Neuronal stem cell (in vitro differentiated cells): ENCODE measurements around the gene VANGL1.

Experiments
- DNase-seq: peaks from one replicate; pipeline ENCODE4 v3.0.0-alpha.2; 2013; ENCODE audit warnings: low spot score
- H2AFZ ChIP-seq: one replicate; pipeline ENCODE4 v1.6.1; 2013; ENCODE audit warnings: mild to moderate bottlenecking, low read length, inconsistent platforms
- H2AK5ac ChIP-seq: 2 replicates; pipeline ENCODE4 v1.6.1; 2013; ENCODE audit warnings: low read depth, mild to moderate bottlenecking, inconsistent platforms, low read length, moderate library complexity, mixed read lengths
- H2BK120ac ChIP-seq: 2 replicates; pipeline ENCODE4 v1.6.1; 2013; ENCODE audit warnings: low read depth, mild to moderate bottlenecking, inconsistent platforms, low read length, moderate library complexity, mixed read lengths
- H2BK12ac ChIP-seq: one replicate; pipeline ENCODE4 v1.6.1; 2013; ENCODE audit warnings: low read length, inconsistent platforms
- H2BK15ac ChIP-seq: 2 replicates; pipeline ENCODE4 v1.6.1; 2013; ENCODE audit warnings: mild to moderate bottlenecking, low read length, inconsistent platforms, mixed read lengths
- H2BK5ac ChIP-seq: one replicate; pipeline ENCODE4 v1.6.1; 2013; ENCODE audit warnings: inconsistent platforms, mild to moderate bottlenecking, low read length, moderate library complexity
- H3K14ac ChIP-seq: one replicate; pipeline ENCODE4 v1.6.1; 2013; ENCODE audit warnings: low read length, inconsistent platforms
- H3K18ac ChIP-seq: 2 replicates; pipeline ENCODE4 v1.6.1; 2013; ENCODE audit warnings: low read length, inconsistent platforms
- H3K23ac ChIP-seq: 2 replicates; pipeline ENCODE4 v1.6.1; 2013; ENCODE audit warnings: low read depth, mild to moderate bottlenecking, mixed read lengths, low read length, inconsistent platforms; ENCODE audit not compliant: poor library complexity
- H3K27ac ChIP-seq: replicated peaks from 3 replicates; pipeline ENCODE4 v1.5.1; 2013; ENCODE audit warnings: low read length, inconsistent platforms
- H3K27me3 ChIP-seq, 3 experiments: 2 replicates each; pipeline ENCODE4 v1.6.1; 2013; ENCODE audit warnings: low read length in 3 of 3, mild to moderate bottlenecking in 2 of 3, inconsistent platforms in 1 of 3, low read depth in 1 of 3, mixed read lengths in 1 of 3, moderate library complexity in 1 of 3; ENCODE audit not compliant: control insufficient read depth in 3 of 3, insufficient read depth in 3 of 3
- H3K36me3 ChIP-seq, 2 donors: replicated peaks in 1 of 2; 2 replicates each; pipeline ENCODE4 v1.6.1; 2013; ENCODE audit warnings: low read length in 2 of 2; ENCODE audit not compliant: control insufficient read depth in 2 of 2, insufficient read depth in 2 of 2
- H3K4ac ChIP-seq: 2 replicates; pipeline ENCODE4 v1.6.1; 2013; ENCODE audit warnings: inconsistent platforms, mild to moderate bottlenecking, low read length, moderate library complexity
- H3K4me1 ChIP-seq, 2 donors: 1 replicate in 1 of 2; 2 replicates in 1 of 2; pipeline ENCODE4 v1.6.1; 2013; ENCODE audit warnings: low read length in 2 of 2, low read depth in 1 of 2; ENCODE audit not compliant: control insufficient read depth in 2 of 2, insufficient read depth in 1 of 2
- H3K4me2 ChIP-seq: one replicate; pipeline ENCODE4 v1.6.1; 2013; ENCODE audit warnings: mild to moderate bottlenecking, low read length, inconsistent platforms; ENCODE audit not compliant: insufficient read depth, poor library complexity, severe bottlenecking
- H3K4me3 ChIP-seq, 2 donors: 2 replicates each; pipeline ENCODE4 v1.5.1; 2013; ENCODE audit warnings: low read length in 2 of 2, mild to moderate bottlenecking in 2 of 2, inconsistent platforms in 1 of 2, moderate library complexity in 1 of 2
- H3K79me1 ChIP-seq: one replicate; pipeline ENCODE4 v1.6.1; 2013; ENCODE audit warnings: low read depth, mild to moderate bottlenecking, inconsistent platforms, low read length, moderate library complexity
- H3K9ac ChIP-seq: one replicate; pipeline ENCODE4 v1.6.1; 2013; ENCODE audit warnings: mild to moderate bottlenecking, low read depth, low read length, inconsistent platforms; ENCODE audit not compliant: poor library complexity
- H3K9me3 ChIP-seq, 2 donors: replicated peaks in 1 of 2; 2 replicates each; pipeline versions ENCODE3 to v1.6.1; 2013; ENCODE audit warnings: low read length in 2 of 2, mild to moderate bottlenecking in 2 of 2, inconsistent platforms in 1 of 2, low read depth in 1 of 2, mixed read lengths in 1 of 2, moderate library complexity in 1 of 2; ENCODE audit not compliant: control insufficient read depth in 2 of 2, insufficient read depth in 1 of 2
- H4K8ac ChIP-seq: one replicate; pipeline ENCODE4 v1.6.1; 2013; ENCODE audit warnings: low read depth, mild to moderate bottlenecking, inconsistent platforms, low read length, moderate library complexity
- H4K91ac ChIP-seq: one replicate; pipeline ENCODE4 v1.6.1; 2013; ENCODE audit warnings: low read length, low read depth, mild to moderate bottlenecking, inconsistent platforms; ENCODE audit not compliant: poor library complexity
- WGBS, 2 donors: extraction: QIAGEN DNeasy Blood & Tissue Kit; methylation state at CpG; one replicate each; pipeline ENCODE4 v1.1.7; 2013; ENCODE audit warnings: missing lambda C conversion rate in 2 of 2, mixed read lengths in 1 of 2; ENCODE audit not compliant: insufficient read length in 2 of 2, insufficient replicate concordance in 1 of 2; ENCODE audit errors: extremely low coverage in 2 of 2; 5-methylcytosine and 5-hydroxymethylcytosine counted together

Gene VANGL1

DNA sequence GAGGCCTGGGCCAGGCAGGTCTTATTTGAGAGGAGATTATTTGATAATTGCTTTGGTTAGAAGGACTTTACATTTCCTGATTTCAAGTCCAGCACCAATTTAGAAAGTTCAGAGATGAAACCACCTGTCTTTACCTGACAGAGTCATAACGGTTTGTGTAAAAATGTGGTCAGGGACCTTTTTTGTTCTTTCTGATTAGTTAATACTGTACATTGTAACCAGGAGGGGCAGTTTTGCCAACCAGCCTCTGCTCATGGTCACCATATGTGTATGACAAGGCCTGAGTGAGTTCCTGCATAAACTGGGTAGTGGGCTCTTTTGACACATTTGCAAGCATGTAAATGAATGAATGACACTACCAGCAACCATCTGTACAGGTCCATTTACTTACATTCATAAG, 55.8 kb downstream of the VANGL1 start:
- Histone ChIP-seq H2BK120ac (no peak overlapping the region), H3K4ac (no peak overlapping the region), H3K9ac (no peak overlapping the region), H4K91ac (no peak overlapping the region), H4K8ac (no peak overlapping the region), H3K14ac (no peak overlapping the region), H3K27me3 (no peaks in the 10 kb centered on the region), H3K9me3 (no peaks in the 10 kb centered on the region), H3K4me3 (no peak overlapping the region), H3K23ac (no peak overlapping the region), H2BK15ac (no peak overlapping the region), H3K4me1 (peaks cover 0 to 7% of the 10 kb centered on the region in 2 donors), H2BK12ac (no peak overlapping the region), H3K79me1 (no peaks in the 10 kb centered on the region), H3K36me3 (peaks cover 1 to 3% of the 10 kb centered on the region in 2 donors), H2AK5ac (no peak overlapping the region), H2AFZ (no peak overlapping the region), H3K27ac (no peak overlapping the region), H3K18ac (no peak overlapping the region), H2BK5ac (no peak overlapping the region), H3K4me2 (no peak overlapping the region)
- WGBS, 2 donors = no CpG with 5 or more reads among the region's 1 CpG
- no peak for DNase-seq

DNA sequence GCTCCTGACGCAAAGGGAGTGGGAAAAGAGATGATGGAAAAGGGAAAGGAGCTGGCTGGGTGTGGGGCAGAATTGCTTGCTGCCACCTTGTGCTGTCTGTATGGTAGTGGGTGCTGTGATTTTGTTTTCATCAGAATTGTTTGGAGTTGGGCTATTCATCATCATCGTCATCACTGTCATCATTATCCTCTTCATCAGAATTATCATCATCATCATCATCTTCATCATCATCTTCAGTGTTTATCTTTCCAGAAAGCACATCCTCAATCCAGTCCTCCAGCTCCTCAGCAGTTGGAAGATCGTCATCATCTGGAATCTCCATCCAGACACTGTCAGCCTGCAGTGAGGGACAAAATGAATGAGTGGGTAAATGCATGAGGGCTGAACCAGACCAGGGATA, 59.3 kb downstream of the VANGL1 start:
- Histone ChIP-seq H3K27me3 (no peaks in the 10 kb centered on the region), H3K18ac (no peak overlapping the region), H3K36me3 (no peaks in the 10 kb centered on the region), H2BK12ac (no peak overlapping the region), H3K4me1 (peaks cover 2 to 9% of the 10 kb centered on the region in 2 donors), H3K79me1 (no peaks in the 10 kb centered on the region), H2BK15ac (no peak overlapping the region), H2BK120ac (no peak overlapping the region), H3K14ac (no peak overlapping the region), H4K91ac (no peak overlapping the region), H2AFZ (no peak overlapping the region), H4K8ac (no peak overlapping the region), H2AK5ac (no peak overlapping the region), H3K9ac (no peak overlapping the region), H3K4me3 (no peak overlapping the region), H3K23ac (no peak overlapping the region), H3K4ac (no peak overlapping the region), H3K4me2 (no peak overlapping the region), H2BK5ac (no peak overlapping the region), H3K9me3 (no peaks in the 10 kb centered on the region), H3K27ac (no peak overlapping the region)
- no CpG with 5 or more reads among the region's 3 CpGs for WGBS, 2 donors
- DNase-seq = no peak

DNA sequence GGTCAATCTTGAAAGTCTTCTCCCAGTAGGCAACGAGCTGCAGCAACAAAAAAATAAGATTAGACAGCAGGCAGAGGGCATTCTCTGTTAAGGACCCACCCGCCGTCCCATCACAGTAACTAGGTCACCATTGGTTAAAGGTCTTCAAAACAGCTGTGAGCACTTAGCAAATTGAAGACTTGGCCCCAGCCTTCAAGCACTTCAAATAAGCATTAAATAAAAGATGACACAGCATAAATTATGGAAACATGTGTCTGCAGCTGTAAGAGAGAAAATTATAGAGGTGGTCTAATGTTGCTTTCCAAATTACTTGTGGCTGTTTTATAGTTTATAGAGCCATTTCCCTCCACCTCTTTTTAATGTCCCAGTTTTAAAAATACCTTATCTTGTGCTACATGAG, 61.2 kb downstream of the VANGL1 start:
- Histone ChIP-seq H3K9me3 (no peaks in the 10 kb centered on the region), H3K4me2 (no peak overlapping the region), H4K8ac (no peak overlapping the region), H4K91ac (no peak overlapping the region), H3K79me1 (no peaks in the 10 kb centered on the region), H2BK120ac (no peak overlapping the region), H3K18ac (peak overlapping the region; percentile 45), H2AFZ (no peak overlapping the region), H2AK5ac (no peak overlapping the region), H3K23ac (no peak overlapping the region), H2BK5ac (no peak overlapping the region), H3K4ac (no peak overlapping the region), H3K4me1 (peaks cover 5 to 14% of the 10 kb centered on the region in 2 donors), H3K14ac (no peak overlapping the region), H3K27ac (no peak overlapping the region), H2BK15ac (no peak overlapping the region), H2BK12ac (no peak overlapping the region), H3K36me3 (no peaks in the 10 kb centered on the region), H3K4me3 (no peak overlapping the region), H3K9ac (no peak overlapping the region), H3K27me3 (no peaks in the 10 kb centered on the region)
- no CpG with 5 or more reads among the region's 3 CpGs for WGBS, 2 donors
- no peak for DNase-seq

DNA sequence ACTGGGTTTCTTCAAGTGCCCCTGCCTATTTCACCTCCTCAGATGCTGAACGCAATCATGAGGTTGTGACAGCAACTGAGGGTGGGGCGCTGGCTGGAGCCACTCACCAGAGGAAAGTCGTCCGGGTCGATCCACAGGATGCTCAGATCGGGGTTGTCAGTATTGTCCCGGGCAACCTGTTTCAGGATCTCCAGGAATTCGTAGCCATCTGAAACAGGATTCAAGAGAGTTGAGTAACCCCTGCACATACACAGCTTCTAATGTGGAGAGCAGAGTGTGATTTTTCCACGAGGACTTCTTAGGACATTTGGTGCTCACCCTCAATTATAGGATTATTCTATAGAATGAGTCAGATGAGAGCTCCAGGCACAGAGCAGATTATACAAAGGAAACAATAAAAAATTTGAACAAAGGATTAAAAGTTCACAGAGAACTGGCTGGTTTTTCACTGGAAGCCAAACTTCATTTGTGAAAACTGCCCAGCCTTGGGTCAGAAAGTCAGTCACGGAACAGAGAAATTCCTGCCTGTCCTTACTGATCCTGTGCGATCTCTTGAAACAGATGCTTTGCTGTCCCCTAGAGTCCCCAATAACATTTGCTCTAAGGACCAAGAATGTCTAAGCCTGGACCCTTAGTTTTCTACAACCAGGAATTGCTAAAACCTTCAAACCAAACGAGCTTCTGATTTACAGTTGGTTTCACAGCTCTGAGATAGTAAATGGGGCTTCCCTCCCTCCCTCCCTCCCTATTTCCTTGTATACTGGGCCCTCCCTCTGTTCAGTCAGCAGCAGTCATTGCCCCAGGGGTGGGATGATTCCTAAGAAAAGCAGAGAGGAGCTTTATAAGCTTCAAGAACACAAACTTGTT, 63.5 kb downstream of the VANGL1 start:
- H2AFZ ChIP-seq = no peak overlapping the region
- H2AK5ac ChIP-seq = no peak overlapping the region
- H3K23ac ChIP-seq = no peak overlapping the region
- H3K18ac ChIP-seq = peak overlapping the region; percentile 64
- H3K9me3 ChIP-seq = no peaks in the 10 kb centered on the region
- no peaks in the 10 kb centered on the region for H3K79me1 ChIP-seq
- no peak for DNase-seq
- no peak overlapping the region for H2BK15ac ChIP-seq
- H3K27me3 ChIP-seq = no peaks in the 10 kb centered on the region
- no peaks in the 10 kb centered on the region for H3K36me3 ChIP-seq
- H4K8ac ChIP-seq = no peak overlapping the region
- H3K4me2 ChIP-seq = no peak overlapping the region
- no peak overlapping the region for H2BK12ac ChIP-seq
- H3K4me3 ChIP-seq = no peak overlapping the region
- H4K91ac ChIP-seq = no peak overlapping the region
- peak overlapping the region; percentile 58 for H2BK5ac ChIP-seq
- H3K4me1 ChIP-seq = peaks cover 5 to 14% of the 10 kb centered on the region in 2 donors
- peak overlapping the region; percentile 82 for H3K27ac ChIP-seq
- no peak overlapping the region for H3K14ac ChIP-seq
- H3K4ac ChIP-seq = no peak overlapping the region
- WGBS, 2 donors = no CpG with 5 or more reads among the region's 12 CpGs
- H3K9ac ChIP-seq = no peak overlapping the region
- H2BK120ac ChIP-seq = no peak overlapping the region
